Measurements from ENCODE around the gene ZNF827. TPM values are rescaled to one million over a fixed set of nuclear protein-coding genes. Genes with fewer than 3 reads are reported as not detected.

Gene ZNF827
- total RNA-seq, 3 donors from 2014 or later = 18.6 to 21.1 (median 19.0) TPM

DNA sequence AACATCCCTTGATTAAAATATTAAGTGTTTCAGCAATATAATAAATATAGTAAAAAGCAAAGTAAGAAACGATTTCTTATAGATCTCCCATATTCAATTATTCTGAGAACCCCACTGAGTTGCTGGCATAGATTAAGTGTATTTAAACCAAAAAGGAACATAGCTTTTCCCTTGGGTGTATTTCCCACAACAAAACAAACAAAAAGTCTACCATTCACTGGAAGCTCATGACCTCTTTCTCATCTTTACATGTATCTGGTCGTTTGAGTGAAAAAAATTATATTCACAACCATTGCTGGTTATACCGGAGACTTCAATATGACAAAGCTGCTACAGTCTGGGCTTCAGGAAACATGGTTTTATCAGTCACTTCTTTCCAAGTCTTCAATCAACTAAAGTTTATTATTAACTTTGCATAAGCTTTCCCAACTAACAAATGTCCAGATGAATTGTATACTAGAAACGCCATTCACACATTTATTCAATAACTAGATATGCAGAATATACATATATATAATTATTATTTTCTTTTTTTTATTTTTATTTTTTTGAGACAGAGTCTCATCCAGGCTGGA is 38.6 kb downstream of the ZNF827 start:
- no peaks in the 10 kb centered on the region for H3K9me3 ChIP-seq
- no peaks in the 10 kb centered on the region for H3K4me1 ChIP-seq
- H3K27me3 ChIP-seq = no peaks in the 10 kb centered on the region
- no peaks in the 10 kb centered on the region for H3K36me3 ChIP-seq
- TF ChIP-seq POLR2AphosphoS5 (IDR thresholded peaks at IDR 0.05) = no peak
- no peak for DNase-seq (ENCODE audit: low spot score in 2 of 2)
- intact Hi-C loops (cut with DNase I; ENCODE audit: low total_unique reads) = no loop called here
- no peak overlapping the region for H3K27ac ChIP-seq
- no peak overlapping the region for H3K4me3 ChIP-seq

DNA sequence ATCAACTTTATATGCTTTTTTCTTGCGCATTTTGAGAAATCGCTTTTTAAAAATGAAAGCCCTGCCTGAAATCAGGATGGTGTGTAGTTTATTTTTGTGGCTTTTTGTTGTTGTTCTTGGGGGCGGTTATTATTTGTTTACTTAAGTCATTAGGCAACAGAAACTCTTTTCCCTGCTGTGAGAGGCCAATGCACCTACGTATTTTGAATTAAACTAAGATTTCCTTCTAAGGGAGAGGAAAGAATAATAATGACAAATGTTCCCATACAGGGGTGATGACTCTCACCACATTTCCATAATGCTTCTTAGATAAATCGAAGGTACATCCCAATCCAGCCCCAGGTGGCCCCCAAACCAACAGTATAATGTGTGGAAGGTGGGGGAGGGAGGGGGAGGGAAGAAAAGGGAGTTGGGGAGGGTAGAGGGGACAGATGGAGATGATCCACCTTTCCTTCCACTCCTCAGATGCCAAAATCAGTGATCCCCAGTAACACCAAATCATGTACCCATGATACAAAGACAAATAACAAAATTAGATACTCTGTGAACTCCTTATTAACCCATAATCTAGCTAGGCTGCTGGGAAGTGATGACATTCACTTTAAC is 39.6 kb downstream of the ZNF827 start:
- Histone ChIP-seq H3K27ac (no peak overlapping the region), H3K4me3 (no peak overlapping the region), H3K9me3 (no peaks in the 10 kb centered on the region), H3K36me3 (no peaks in the 10 kb centered on the region), H3K4me1 (no peaks in the 10 kb centered on the region), H3K27me3 (no peaks in the 10 kb centered on the region)
- intact Hi-C loops (cut with DNase I; ENCODE audit: low total_unique reads) = no loop called here
- TF ChIP-seq POLR2AphosphoS5 (IDR thresholded peaks at IDR 0.05) = no peak
- TF ChIP-seq, protein P1, sequence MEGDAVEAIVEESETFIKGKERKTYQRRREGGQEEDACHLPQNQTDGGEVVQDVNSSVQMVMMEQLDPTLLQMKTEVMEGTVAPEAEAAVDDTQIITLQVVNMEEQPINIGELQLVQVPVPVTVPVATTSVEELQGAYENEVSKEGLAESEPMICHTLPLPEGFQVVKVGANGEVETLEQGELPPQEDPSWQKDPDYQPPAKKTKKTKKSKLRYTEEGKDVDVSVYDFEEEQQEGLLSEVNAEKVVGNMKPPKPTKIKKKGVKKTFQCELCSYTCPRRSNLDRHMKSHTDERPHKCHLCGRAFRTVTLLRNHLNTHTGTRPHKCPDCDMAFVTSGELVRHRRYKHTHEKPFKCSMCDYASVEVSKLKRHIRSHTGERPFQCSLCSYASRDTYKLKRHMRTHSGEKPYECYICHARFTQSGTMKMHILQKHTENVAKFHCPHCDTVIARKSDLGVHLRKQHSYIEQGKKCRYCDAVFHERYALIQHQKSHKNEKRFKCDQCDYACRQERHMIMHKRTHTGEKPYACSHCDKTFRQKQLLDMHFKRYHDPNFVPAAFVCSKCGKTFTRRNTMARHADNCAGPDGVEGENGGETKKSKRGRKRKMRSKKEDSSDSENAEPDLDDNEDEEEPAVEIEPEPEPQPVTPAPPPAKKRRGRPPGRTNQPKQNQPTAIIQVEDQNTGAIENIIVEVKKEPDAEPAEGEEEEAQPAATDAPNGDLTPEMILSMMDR (IDR thresholded peaks at IDR 0.05) = no peak
- no peak for TF ChIP-seq POLR2A (IDR thresholded peaks at IDR 0.05)
- no peak for DNase-seq (ENCODE audit: low spot score in 2 of 2)

DNA sequence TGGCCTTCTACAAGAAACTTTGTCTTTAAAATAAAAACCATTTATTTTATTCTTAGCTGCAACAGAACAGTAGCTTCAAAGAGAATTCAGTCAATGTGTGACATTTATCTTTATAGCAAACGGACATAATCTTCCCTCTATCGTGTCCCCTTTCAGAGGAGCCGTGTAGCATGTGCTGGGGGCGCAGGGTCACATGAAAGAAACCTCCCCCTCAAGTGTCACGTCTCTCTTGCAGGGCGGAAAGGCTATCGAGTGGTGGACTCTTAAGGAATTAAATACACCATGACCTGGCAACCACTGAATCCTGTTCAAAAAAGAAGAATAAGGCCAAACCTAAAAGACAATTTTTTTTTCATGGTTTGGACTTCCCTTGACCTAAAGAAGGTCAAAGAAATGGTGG is 40.2 kb downstream of the ZNF827 start:
- no peak for TF ChIP-seq POLR2A (IDR thresholded peaks at IDR 0.05)
- TF ChIP-seq, protein P1 (IDR thresholded peaks at IDR 0.05) = no peak
- TF ChIP-seq POLR2AphosphoS5 (IDR thresholded peaks at IDR 0.05) = no peak
- intact Hi-C loops (cut with DNase I; ENCODE audit: low total_unique reads) = no loop called here
- no peaks in the 10 kb centered on the region for H3K36me3 ChIP-seq

DNA sequence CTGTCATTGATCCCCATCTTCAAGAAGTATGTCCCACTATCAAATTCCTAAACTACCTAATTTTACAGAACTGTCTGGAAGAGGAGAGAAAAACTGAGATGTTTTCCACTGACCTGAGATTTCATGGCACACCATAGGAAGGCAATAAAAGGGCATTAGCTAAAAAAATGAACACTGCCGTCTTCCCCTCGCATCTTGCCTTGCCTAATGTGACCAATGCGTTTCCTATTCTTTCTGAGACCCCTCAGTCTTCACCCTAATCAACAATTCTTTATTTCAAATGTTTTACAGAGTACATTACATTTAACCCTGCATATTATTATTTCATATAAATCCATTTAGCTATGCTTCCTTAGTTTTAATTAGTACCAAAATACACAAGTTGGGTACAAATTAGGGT is 43.6 kb downstream of the ZNF827 start:
- Histone ChIP-seq H3K27ac (no peak overlapping the region), H3K4me3 (no peak overlapping the region), H3K27me3 (no peaks in the 10 kb centered on the region), H3K4me1 (no peaks in the 10 kb centered on the region), H3K9me3 (no peaks in the 10 kb centered on the region), H3K36me3 (no peaks in the 10 kb centered on the region)
- DNase-seq (ENCODE audit: low spot score in 2 of 2) = no peak
- intact Hi-C loops (cut with DNase I; ENCODE audit: low total_unique reads) = no loop called here
- TF ChIP-seq, protein P1 (IDR thresholded peaks at IDR 0.05) = no peak
- TF ChIP-seq POLR2A (IDR thresholded peaks at IDR 0.05) (no peak), POLR2AphosphoS5 (IDR thresholded peaks at IDR 0.05) (no peak)

More for the DNA sequence above, 40.2 kb downstream of the ZNF827 start:
- no peaks in the 10 kb centered on the region for H3K27me3 ChIP-seq
- H3K27ac ChIP-seq = no peak overlapping the region
- no peaks in the 10 kb centered on the region for H3K9me3 ChIP-seq
- H3K4me1 ChIP-seq = no peaks in the 10 kb centered on the region
- no peak for DNase-seq (ENCODE audit: low spot score in 2 of 2)
- no peak overlapping the region for H3K4me3 ChIP-seq

DNA sequence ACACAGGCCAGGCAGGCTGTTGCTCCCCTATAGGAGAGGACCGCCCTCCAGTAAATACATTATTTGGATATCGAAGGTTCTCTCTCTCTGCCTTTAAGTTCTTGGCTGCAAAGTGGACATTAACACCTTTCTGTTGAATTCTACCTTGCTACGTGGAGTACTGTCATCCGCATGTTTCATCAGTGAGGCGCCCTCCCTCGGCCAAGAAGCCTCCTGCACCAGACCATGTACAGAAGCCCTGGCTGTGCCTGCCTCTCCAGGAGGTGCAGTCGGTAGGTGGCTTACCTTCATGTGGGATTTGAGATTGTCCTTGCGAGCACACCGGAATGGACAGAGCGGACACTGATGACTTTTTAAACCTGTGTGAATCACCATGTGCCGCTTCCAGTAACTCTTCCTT is 46.7 kb downstream of the ZNF827 start:
- no peaks in the 10 kb centered on the region for H3K27me3 ChIP-seq

More for the DNA sequence above, 46.7 kb downstream of the ZNF827 start:
- Histone ChIP-seq H3K27ac (no peak overlapping the region), H3K4me3 (no peak overlapping the region), H3K36me3 (no peaks in the 10 kb centered on the region), H3K9me3 (no peaks in the 10 kb centered on the region), H3K4me1 (no peaks in the 10 kb centered on the region)
- TF ChIP-seq POLR2AphosphoS5 (IDR thresholded peaks at IDR 0.05) (no peak), POLR2A (IDR thresholded peaks at IDR 0.05) (no peak)
- TF ChIP-seq, protein P1 (IDR thresholded peaks at IDR 0.05) = no peak
- intact Hi-C loops (cut with DNase I; ENCODE audit: low total_unique reads) = no loop called here
- DNase-seq (ENCODE audit: low spot score in 2 of 2) = no peak
